Measurements from ENCODE around the gene SLC48A1.

Gene SLC48A1

GRCh38 chr12:47773062-47773857 lies at the start of gene SLC48A1:
Gene SLC48A1 (plus strand): TSS chr12:47773238. CDS start chr12:47773305, 67 bp downstream.
- DNase-seq (ENCODE audit: low spot score) = peak; percentile 78

- DNase-seq (ENCODE audit: low spot score) = no peak
Observed at GRCh38 chr12:47725091-47725772, 47.8 kb upstream of the SLC48A1 start, which contains the start of gene ENDOU. Gene ENDOU (minus strand): TSS chr12:47725490. CDS start chr12:47725413, 77 bp downstream.

- no peak for DNase-seq (ENCODE audit: low spot score)
Observed at GRCh38 chr12:47725893-47726292, 47.1 kb upstream of the SLC48A1 start.

GRCh38 chr12:47729233-47729632 lies 43.8 kb upstream of the SLC48A1 start:
- no peak for DNase-seq (ENCODE audit: low spot score)

- DNase-seq (ENCODE audit: low spot score) = no peak
Observed at GRCh38 chr12:47730341-47730744, 42.7 kb upstream of the SLC48A1 start.

- no peak for DNase-seq (ENCODE audit: low spot score)
Observed at GRCh38 chr12:47731723-47732122, 41.3 kb upstream of the SLC48A1 start.

GRCh38 chr12:47732504-47732903 lies 40.5 kb upstream of the SLC48A1 start:
- no peak for DNase-seq (ENCODE audit: low spot score)

GRCh38 chr12:47733142-47733541 lies 39.9 kb upstream of the SLC48A1 start:
- no peak for DNase-seq (ENCODE audit: low spot score)

- peak; percentile 77 for DNase-seq (ENCODE audit: low spot score)
Observed at GRCh38 chr12:47734725-47735480, 38.1 kb upstream of the SLC48A1 start.

GRCh38 chr12:47735649-47736048 lies 37.4 kb upstream of the SLC48A1 start:
- DNase-seq (ENCODE audit: low spot score) = no peak

- no peak for DNase-seq (ENCODE audit: low spot score)
Observed at GRCh38 chr12:47736216-47736615, 36.8 kb upstream of the SLC48A1 start.

GRCh38 chr12:47736877-47737676 lies 36.0 kb upstream of the SLC48A1 start:
- peak; percentile 86 for DNase-seq (ENCODE audit: low spot score)

GRCh38 chr12:47737936-47738594 lies 35.0 kb upstream of the SLC48A1 start:
- no peak for DNase-seq (ENCODE audit: low spot score)

GRCh38 chr12:47739297-47739696 lies 33.7 kb upstream of the SLC48A1 start:
- no peak for DNase-seq (ENCODE audit: low spot score)

- no peak for DNase-seq (ENCODE audit: low spot score)
Observed at GRCh38 chr12:47739979-47740378, 33.1 kb upstream of the SLC48A1 start.

- DNase-seq (ENCODE audit: low spot score) = no peak
Observed at GRCh38 chr12:47740606-47741339, 32.3 kb upstream of the SLC48A1 start.

- DNase-seq (ENCODE audit: low spot score) = peak; percentile 97
Observed at GRCh38 chr12:47741340-47741703, 31.7 kb upstream of the SLC48A1 start.

- no peak for DNase-seq (ENCODE audit: low spot score)
Observed at GRCh38 chr12:47742253-47742825, 30.7 kb upstream of the SLC48A1 start.

- no peak for DNase-seq (ENCODE audit: low spot score)
Observed at GRCh38 chr12:47743311-47743860, 29.7 kb upstream of the SLC48A1 start.
